SKM-1 treated with dmso at 0.1 percent for 144 hours (cell line): Measurements from ENCODE around the gene ACOX3.
"Not testable (repeated sequence)": the region's sequence is repeated elsewhere in the genome, so short reads cannot be mapped to it uniquely, and the experiment has no call there.

Source experiments
- DNase-seq: peaks from one replicate; lab custom pipeline; 2025; ENCODE audit not compliant: unreplicated experiment; lab: John Stamatoyannopoulos, UW

The ACOX3 gene

DNA sequence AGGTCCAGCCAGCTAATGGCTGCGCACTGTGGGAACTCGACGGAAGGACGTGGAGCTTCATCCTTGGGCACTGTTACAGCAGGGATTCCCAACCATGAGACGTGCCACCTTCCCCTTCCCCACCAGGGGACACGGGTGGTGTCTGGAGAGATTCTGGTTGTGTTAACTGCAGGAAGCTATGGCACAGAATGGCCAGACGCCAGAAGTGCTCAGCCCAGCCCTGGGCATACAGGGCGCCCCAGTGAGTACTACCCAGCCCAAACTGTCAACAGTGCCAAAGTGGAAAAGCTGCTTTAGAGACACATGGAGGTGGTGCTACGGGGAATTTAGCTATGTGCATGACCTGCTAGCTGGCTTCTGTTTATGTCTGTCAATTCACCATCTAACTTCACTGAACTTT is 32.8 kb downstream of the ACOX3 start:
- DNase-seq = no peak

GRCh38 chr4:8407316-8407715 is 33.2 kb downstream of the ACOX3 start:
- no peak for DNase-seq

DNA sequence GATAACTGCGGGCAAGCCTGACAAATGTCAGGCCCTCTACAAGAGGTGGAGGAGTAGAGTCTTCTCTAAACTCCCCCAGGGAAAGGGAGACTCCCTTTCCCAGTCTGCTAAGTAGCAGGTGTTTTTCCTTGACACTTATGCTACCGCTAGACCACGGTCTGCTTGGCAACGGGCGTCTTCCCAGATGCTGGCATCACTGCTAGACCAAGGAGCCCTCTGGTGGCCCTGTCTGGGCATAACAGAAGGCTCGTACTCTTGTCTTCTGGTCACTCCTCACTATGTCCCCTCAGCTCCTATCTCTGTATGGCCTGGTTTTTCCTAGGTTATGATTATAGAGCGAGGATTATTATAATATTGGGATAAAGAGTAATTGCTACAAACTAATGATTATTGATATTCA is 33.6 kb downstream of the ACOX3 start:
- DNase-seq = not testable (repeated sequence)

- no peak for DNase-seq
These were observed 35.0 kb downstream of the ACOX3 start for GRCh38 chr4:8405516-8405875.

GRCh38 chr4:8404791-8405515 is 35.6 kb downstream of the ACOX3 start:
- no peak for DNase-seq

DNA sequence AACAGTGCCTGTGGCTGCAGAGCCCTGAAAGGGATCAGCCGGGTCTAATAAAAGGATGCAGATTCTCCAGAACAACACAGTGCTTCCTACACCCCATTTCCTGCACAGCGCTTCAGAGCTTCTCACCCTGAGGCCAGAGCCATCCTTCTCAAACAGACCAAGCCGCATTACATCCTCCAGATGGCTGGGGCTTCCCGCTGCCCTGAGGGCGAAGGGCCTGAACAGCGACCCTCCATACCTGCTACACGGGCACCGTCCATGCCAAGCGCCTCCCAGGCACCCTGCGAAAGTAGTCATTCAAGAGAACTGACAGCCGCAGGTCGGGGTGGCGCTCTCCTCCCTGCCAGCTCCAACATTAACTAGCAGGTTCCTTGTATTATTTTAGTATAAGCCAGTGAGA is 36.5 kb downstream of the ACOX3 start:
- no peak for DNase-seq

DNA sequence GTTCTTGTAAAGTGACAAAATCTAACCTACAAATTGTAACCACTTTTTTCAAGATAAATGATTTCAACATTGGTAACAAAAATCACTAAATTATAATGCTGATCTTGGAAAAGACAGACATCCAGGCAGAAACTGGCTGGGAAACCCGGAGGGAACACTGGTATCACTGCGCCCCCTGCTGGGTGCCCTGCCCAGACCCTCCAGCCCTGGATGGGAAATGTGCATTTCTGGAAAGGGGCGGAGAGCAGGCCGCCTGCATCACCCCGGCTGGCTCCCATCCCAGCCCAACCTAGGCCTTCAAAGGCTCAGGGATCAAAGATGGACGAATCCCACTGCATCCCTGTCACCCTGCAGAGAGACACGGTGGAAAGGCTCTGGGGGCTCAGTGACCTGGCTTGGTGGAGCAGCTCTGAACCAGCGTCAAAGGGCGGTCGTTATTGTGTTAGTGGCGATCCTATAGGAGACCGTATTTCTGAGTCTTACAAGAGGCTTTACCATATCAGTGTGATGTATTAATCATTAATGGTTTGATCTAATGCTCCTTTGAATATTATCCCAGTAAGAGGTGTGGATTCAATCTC is 37.3 kb downstream of the ACOX3 start:
- peak; percentile 79 for DNase-seq

GRCh38 chr4:8402640-8403039 is 37.9 kb downstream of the ACOX3 start:
- DNase-seq = peak; percentile 91

GRCh38 chr4:8402181-8402597 is 38.3 kb downstream of the ACOX3 start:
- DNase-seq = no peak

GRCh38 chr4:8401665-8402064 is 38.9 kb downstream of the ACOX3 start:
- DNase-seq = no peak

DNA sequence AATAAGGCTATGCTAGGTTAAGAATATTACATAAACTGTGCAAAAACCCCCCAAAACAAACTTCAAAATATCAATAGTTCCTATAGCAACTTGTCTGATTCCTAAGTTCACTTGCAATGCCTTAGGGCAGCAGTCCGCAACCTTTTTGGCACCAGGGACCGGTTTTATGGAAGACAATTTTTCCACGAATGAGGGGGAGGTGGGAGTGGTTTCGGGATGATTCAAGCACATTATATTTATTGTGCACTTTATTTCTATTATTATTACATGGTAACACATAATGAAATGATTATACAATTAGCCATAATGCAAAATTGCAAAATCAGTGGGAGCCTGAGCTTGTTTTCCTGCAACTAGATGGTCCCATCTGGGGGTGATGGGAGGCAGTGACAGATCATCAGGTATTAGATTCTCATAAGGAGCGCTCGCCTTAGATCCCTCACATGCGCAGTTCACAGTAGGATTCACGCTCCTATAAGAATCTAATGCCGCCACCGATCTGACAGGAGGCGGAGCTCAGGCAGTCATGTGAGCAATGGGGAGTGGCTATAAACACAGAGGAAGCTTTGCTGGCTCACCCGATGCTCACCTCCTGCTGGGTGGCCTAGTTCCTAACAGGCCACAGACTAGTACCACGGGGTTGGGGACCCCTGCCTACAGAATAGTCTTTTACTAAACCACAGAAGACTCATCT is 39.7 kb downstream of the ACOX3 start:
- no peak for DNase-seq

DNA sequence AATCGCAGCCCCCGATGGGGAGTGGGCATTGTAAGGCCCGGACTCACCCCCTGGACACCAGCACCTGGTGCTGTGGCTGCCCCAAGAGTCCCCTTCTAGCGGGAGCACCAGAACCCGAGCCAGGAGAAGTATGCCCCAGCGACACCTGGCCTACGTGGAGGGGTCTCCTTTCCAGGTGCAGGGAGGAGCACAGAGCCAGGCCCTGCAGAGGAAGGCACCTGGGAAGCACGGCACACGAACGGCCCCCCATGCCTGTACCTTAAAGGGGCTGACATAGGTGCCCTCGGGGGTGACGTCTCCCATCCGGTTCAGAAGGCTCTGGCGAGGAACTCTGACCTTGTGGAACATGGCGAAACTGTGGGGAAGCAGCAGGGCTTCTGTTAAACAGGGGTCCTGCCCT is 41.2 kb downstream of the ACOX3 start:
- no peak for DNase-seq

DNA sequence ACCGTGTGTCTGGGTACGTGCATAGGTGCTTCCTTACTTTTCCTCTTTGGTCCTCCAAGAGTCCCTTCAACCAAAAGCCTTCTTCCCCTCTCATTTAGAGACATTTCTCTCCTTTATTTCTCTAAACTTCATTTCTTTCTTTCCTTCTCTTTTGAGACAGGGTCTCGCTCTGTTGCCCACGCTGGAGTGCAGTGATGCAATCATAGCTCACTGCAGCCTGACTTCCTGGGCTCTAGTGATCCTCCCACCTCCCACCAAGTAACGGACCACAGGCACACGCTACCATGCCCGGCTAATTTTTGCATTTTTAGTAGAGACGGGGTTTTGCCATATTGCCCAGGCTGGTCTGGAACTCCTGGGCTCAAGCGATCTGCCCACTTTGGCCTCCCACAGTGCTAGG is 42.2 kb downstream of the ACOX3 start:
- no peak for DNase-seq

GRCh38 chr4:8396762-8397406 is 43.6 kb downstream of the ACOX3 start:
- no peak for DNase-seq

GRCh38 chr4:8395504-8396296 is 44.8 kb downstream of the ACOX3 start:
- no peak for DNase-seq

DNA sequence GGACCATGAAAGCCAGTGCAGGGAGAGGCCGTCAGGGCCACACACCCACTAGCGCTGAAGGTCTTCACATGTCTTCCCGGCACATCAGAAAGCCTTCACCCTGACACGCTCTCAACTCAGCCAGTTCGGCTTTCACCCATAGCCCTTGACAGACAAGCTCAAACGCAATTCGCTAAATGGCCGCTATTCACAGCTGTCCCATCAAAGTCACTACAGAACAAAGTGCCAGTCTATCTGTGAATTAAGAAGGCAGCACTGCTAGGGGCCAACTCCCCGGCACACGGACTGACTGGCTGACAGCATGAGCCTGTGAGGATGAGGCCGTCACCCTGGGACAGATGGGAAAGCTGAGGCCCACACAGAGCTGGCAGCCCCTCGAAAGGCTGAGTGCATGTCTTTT is 45.7 kb downstream of the ACOX3 start:
- DNase-seq = no peak

DNA sequence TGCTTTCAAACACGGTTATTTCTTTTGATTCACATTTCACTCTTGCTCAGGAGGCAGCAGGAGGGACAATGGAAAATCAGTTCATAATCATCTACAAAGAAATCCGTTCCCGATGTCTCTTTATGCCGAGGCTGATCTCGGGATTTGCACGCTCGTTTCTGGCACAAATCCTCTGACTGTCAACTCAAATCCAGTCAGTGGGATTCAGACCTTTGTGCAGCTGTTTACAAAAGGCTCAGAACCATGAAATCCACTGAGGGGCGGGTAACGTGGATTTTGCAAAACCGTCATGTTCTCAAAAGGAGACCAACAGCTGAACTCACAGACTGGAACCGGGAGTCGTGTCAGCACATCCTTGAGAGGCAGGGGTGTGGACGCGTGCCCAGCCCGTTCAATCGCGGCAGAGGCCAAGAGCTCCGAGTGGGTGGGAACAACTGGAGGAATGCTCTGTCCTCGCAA is 46.4 kb downstream of the ACOX3 start:
- DNase-seq = no peak

GRCh38 chr4:8393593-8394038 is 46.9 kb downstream of the ACOX3 start:
- DNase-seq = no peak

DNA sequence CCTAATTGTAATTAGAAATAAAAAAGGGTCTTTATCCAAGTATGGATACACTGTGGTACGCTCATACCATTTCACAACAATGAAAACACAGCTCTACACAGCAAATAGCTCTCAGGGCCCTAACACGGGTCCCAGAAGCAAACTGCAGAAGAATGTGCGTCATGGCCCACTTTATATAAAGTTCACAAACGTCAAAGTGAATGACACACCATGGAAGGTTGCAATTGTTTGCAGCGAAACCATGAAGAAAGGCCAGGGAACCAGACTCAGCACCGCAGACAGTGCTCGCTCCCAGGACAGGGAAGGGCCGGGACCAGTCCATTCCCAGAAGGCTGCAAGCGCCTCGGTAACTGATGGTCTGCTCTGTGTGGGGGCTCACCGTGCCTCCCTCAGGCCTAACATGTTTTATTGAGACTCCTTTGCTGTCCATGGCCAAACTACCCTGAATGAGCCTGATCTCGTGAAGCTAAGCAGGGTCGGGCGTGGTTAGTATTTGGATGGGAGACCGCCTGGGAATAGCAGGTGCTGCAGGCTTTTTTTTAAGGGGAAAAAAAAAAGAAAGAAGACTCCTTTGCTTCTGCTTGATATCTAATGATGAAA is 47.8 kb downstream of the ACOX3 start:
- DNase-seq = no peak

- DNase-seq = no peak
These were observed 48.6 kb downstream of the ACOX3 start for GRCh38 chr4:8391972-8392371.

DNA sequence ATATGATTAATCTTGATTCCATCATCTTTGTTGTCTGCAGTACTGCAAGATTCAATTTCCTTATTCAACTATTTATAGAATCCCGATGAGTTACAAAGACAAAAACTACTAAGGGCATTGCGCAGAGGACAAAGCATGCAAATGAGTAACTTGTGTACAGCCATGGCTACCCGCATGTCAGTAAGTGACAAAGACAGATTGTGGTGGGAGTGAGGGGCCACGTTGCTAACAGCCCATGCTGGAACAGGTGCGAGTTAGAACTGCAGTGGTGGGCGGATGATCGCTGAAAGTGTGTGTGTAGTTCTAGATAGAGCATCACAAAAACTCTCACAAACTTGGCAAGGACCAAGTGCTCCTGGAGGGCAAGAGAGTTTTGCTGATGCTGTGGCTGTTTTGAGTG is 49.5 kb downstream of the ACOX3 start:
- no peak for DNase-seq
